Measurements from ENCODE around the gene EEF2KMT.

GRCh38 chr16:5064915-5065314 lies 32.7 kb downstream of the EEF2KMT start:
- TF ChIP-seq CTCF (conservative IDR thresholded peaks at IDR 0.05 in 1 of 2, IDR thresholded peaks at IDR 0.05 in 1 of 2; ENCODE audit: low read depth in 1 of 2, low read length in 2 of 2), result no peak
- TF ChIP-seq EZH2 (IDR thresholded peaks at IDR 0.05; ENCODE audit: low read length, missing control alignments), result no peak

Data from fibroblast of lung (primary cell).